ENCODE data around the gene RBFOX2. TPM values are rescaled to one million over a fixed set of nuclear protein-coding genes. Genes with fewer than 3 reads are reported as not detected.

Gene RBFOX2
- total and polyA plus RNA-seq, 2 experiments from 2014 or later: 299 to 339 TPM

- Histone ChIP-seq H3K27me3 (no peaks in the 10 kb centered on the region), H3K4me3 (no peak overlapping the region), H3K36me3 (no peaks in the 10 kb centered on the region), H3K4me1 (ENCODE audit: low read depth) (peaks cover 14% of the 10 kb centered on the region), H3K27ac (peak overlapping the region; percentile 35), H3K9me3 (ENCODE audit: low read depth) (no peaks in the 10 kb centered on the region)
- TF ChIP-seq CTCF (IDR thresholded peaks at IDR 0.05; ENCODE audit: low read depth, low read length): no peak
- DNase-seq (ENCODE audit: low read depth in 1 of 2, low spot score in 1 of 2): no peak
Observed at GRCh38 chr22:35736701-35737100, 291.9 kb downstream of the RBFOX2 start.

DNA sequence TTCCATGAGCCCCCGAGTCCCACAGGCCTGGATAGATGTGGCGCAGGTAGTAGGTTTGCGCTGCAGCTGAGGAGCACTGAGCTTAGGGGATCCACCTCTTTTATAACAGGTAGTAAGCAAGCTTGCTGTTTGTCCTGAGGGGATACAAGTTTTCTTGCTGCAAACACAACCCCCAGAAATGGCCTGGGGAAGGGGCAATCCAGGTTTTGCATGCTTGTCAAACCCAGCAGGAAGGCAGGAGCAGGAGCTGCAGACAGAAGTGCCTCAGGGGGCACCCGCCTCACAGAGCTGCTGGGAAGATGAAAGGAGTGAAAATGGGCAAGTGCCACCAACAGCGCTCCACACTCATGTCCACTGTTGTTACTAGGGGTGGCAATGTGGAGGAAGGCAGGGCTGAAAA lies 292.5 kb downstream of the RBFOX2 start:
- H3K4me1 ChIP-seq (ENCODE audit: low read depth): peaks cover 9% of the 10 kb centered on the region
- H3K27ac ChIP-seq: peak overlapping the region; percentile 35
- no peaks in the 10 kb centered on the region for H3K27me3 ChIP-seq
- TF ChIP-seq CTCF (IDR thresholded peaks at IDR 0.05; ENCODE audit: low read depth, low read length): no peak
- no peaks in the 10 kb centered on the region for H3K9me3 ChIP-seq (ENCODE audit: low read depth)
- no peak for DNase-seq (ENCODE audit: low read depth in 1 of 2, low spot score in 1 of 2)
- H3K36me3 ChIP-seq: no peaks in the 10 kb centered on the region
- no peak overlapping the region for H3K4me3 ChIP-seq

DNA sequence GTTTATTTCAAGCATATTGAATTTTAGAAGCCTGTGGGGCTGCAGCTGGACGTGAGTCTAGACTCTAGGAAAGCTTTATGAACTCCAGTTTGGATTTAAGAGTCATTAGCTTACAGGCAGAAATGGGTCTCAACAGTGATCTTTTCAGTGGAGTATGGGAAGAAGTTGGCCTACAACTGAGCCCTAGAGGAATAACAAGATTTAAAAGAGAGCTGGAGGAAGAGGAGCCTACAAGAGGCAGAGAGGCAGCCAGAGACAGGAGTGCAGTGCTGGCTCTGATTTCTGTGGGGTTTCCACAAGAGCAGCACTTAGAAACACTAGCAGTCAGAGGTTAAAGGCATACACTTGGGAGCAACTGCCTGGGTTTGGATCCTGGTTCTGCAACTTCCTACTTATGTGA lies 293.1 kb downstream of the RBFOX2 start:
- no peaks in the 10 kb centered on the region for H3K36me3 ChIP-seq
- H3K9me3 ChIP-seq (ENCODE audit: low read depth): no peaks in the 10 kb centered on the region
- DNase-seq (ENCODE audit: low read depth in 1 of 2, low spot score in 1 of 2): no peak
- peak overlapping the region; percentile 35 for H3K27ac ChIP-seq
- no peak for TF ChIP-seq CTCF (IDR thresholded peaks at IDR 0.05; ENCODE audit: low read depth, low read length)
- H3K27me3 ChIP-seq: no peaks in the 10 kb centered on the region
- peaks cover 7% of the 10 kb centered on the region for H3K4me1 ChIP-seq (ENCODE audit: low read depth)
- H3K4me3 ChIP-seq: no peak overlapping the region

GRCh38 chr22:35734517-35734827 lies 294.2 kb downstream of the RBFOX2 start:
- no peaks in the 10 kb centered on the region for H3K27me3 ChIP-seq
- no peak overlapping the region for H3K4me3 ChIP-seq
- H3K4me1 ChIP-seq (ENCODE audit: low read depth): peaks cover 14% of the 10 kb centered on the region
- TF ChIP-seq CTCF (IDR thresholded peaks at IDR 0.05; ENCODE audit: low read depth, low read length): no peak
- H3K27ac ChIP-seq: no peak overlapping the region
- DNase-seq (ENCODE audit: low read depth in 1 of 2, low spot score in 1 of 2): no peak
- no peaks in the 10 kb centered on the region for H3K9me3 ChIP-seq (ENCODE audit: low read depth)
- H3K36me3 ChIP-seq: no peaks in the 10 kb centered on the region

- Histone ChIP-seq H3K4me3 (no peak overlapping the region), H3K27ac (peak overlapping the region; percentile 11), H3K27me3 (no peaks in the 10 kb centered on the region), H3K4me1 (ENCODE audit: low read depth) (peaks cover 15% of the 10 kb centered on the region), H3K9me3 (ENCODE audit: low read depth) (no peaks in the 10 kb centered on the region), H3K36me3 (no peaks in the 10 kb centered on the region)
- no peak for DNase-seq (ENCODE audit: low read depth in 1 of 2, low spot score in 1 of 2)
- TF ChIP-seq CTCF (IDR thresholded peaks at IDR 0.05; ENCODE audit: low read depth, low read length): no peak
Observed at GRCh38 chr22:35733791-35734516, 294.7 kb downstream of the RBFOX2 start.

Measured in cardiac muscle cell (in vitro differentiated cells and primary cell).